ENCODE measurements around the gene KRTAP12-2.

DNA sequence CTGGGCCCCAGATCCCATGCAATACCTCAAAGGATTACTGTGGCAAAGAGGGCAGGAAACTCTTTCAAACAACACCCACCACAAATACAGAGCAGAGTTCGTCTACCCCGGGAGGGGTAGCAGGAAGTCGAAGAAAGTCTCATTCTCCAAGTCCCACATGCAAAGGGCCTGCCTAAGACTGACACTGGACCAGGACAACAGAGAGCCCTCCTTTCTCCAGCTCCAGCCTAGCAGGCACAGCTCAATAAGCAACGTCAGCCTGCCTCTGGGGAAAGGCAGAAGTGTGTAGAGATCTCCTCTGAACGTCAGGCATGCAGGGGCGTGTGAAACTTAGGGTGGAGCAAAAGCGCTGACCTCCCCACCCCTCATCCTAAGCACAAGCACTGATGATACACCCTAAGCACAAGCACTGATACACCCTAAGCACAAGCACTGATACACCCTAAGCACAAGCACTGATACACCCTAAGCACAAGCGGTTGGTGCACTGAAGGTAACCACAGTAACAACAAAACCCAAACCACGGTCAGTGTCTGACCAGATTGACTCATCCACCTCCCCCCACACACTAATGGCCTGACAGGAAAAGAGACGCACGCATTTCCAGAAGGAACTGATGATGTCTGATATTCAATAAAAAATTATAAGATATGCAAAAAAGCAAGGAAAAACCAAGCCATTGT is 7.7 kb downstream of the KRTAP12-2 start:
- TF ChIP-seq CTCF (IDR thresholded peaks at IDR 0.05) (no peak), EP300 (IDR thresholded peaks at IDR 0.05) (no peak), POLR2AphosphoS5 (IDR thresholded peaks at IDR 0.05) (no peak)
